Duodenal mucosa (tissue), 2 donors: ENCODE data around the gene GRB10.

Experiments used
- H3K27ac ChIP-seq: one replicate; pipeline ENCODE4 v1.7.0; 2013; ENCODE audit warnings: low read depth, low read length
- H3K27me3 ChIP-seq, 2 donors: one replicate each; pipeline ENCODE4 v1.7.0; 2013; ENCODE audit warnings: low read length in 2 of 2, control low read depth in 1 of 2; ENCODE audit not compliant: insufficient read depth in 2 of 2, control insufficient read depth in 1 of 2
- H3K36me3 ChIP-seq, 2 donors: one replicate each; pipeline ENCODE4 v1.7.0; 2013; ENCODE audit warnings: low read length in 2 of 2, control low read depth in 1 of 2; ENCODE audit not compliant: insufficient read depth in 2 of 2, control insufficient read depth in 1 of 2
- H3K4me1 ChIP-seq, 2 donors: one replicate each; pipeline ENCODE4 v1.7.0; 2013; ENCODE audit warnings: low read length in 2 of 2, control low read depth in 1 of 2; ENCODE audit not compliant: insufficient read depth in 2 of 2, control insufficient read depth in 1 of 2
- H3K4me3 ChIP-seq, 2 donors: one replicate each; pipeline ENCODE4 v1.7.0; 2013; ENCODE audit warnings: low read length in 2 of 2, low read depth in 1 of 2
- H3K9ac ChIP-seq, 2 donors: one replicate each; pipeline ENCODE4 v1.7.0; 2013; ENCODE audit warnings: low read length in 2 of 2, low read depth in 1 of 2
- H3K9me3 ChIP-seq, 2 donors: one replicate each; pipeline ENCODE4 v1.7.0; 2013; ENCODE audit warnings: low read length in 2 of 2, control low read depth in 1 of 2; ENCODE audit not compliant: control insufficient read depth in 1 of 2

GRB10 gene

DNA sequence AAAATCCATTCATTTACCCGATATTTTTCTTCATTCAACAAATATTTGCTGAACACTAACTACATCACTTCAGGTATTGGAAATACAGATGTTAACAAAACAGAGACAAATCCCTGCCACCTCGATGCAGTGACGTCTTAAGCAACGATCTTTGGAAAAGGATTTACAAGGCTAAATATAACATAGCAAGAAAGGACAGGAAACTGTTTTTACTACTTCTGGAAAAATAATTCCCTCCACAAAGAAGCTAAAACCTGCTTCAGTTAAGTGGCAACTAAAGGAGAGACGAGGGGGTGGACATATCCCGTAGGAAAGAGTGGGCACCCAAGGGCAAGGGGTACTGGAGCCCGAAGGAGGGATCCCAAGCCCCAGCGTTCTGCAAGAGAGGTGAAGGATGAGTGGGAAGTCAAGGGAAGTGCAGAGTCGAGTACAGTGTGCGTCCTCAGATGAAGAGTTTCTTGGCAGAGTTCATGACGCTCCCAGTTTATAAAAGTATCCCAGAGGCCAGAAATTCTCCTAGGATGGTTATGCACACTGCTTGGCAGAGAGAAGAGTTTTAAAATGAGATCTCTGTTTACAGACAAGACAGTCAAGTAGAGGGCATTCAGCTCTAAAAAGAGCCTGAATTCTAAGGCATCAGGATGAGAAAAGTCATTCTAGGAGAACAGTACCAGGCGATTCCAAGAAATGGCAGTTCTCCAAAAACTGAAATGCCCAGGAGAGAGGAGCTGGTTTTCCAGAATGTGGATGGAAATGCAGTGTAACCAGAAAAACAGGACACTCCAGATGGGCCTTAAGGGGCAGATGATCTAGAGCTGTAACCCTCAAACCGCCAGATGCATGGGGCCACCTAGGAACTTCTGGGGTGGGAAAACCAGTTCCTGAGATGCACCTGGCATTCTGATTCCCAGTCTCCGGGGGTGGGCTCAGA lies 97.3 kb downstream of the GRB10 start:
- Histone ChIP-seq H3K4me1 (peaks cover 27 to 34% of the 10 kb centered on the region in 2 donors), H3K9ac (no peak overlapping the region), H3K27ac (no peak overlapping the region), H3K9me3 (no peaks in the 10 kb centered on the region), H3K4me3 (no peak overlapping the region), H3K27me3 (no peaks in the 10 kb centered on the region), H3K36me3 (peaks cover 0 to 5% of the 10 kb centered on the region in 2 donors)

GRCh38 chr7:50684713-50685075 lies 98.0 kb downstream of the GRB10 start:
- Histone ChIP-seq H3K9me3 (no peaks in the 10 kb centered on the region), H3K4me3 (no peak overlapping the region), H3K27me3 (no peaks in the 10 kb centered on the region), H3K36me3 (peaks cover 0 to 5% of the 10 kb centered on the region in 2 donors), H3K4me1 (peaks cover 27 to 37% of the 10 kb centered on the region in 2 donors), H3K27ac (peak overlapping the region; percentile 54), H3K9ac (no peak overlapping the region)

DNA sequence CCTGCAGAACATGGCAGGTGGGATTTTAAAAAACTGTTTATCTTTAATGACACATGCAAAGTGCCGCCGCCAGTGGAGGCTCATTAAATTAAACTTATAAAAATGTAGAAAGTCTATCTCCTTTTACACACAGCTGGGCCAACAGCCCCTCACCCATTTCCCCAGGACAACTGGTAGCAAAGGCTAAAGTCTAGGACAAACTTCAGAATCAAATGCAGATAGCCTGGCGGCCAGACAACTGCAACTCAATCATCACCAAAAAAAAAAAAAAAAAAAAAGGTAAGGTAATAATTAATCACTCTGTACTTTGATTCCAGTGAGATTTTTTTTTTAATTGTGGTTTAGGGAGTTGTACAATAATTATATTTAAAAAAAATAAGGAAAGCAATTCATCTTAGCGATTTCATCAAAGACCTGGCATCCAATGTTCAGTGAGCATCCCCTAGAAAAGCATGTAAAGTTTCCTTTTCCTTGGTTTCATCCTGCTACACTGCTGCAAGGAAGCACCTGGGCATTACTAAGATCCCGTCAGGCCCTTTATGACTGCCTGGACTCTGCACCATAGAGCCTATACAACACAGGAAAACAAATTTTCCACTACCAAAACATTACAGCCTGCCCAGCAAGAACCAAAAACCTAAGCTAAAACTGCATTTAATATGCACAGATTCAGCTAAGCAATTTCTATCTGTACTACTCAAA lies 98.5 kb downstream of the GRB10 start:
- Histone ChIP-seq H3K36me3 (peaks cover 0 to 5% of the 10 kb centered on the region in 2 donors), H3K27ac (peak overlapping the region; percentile 54), H3K27me3 (no peaks in the 10 kb centered on the region), H3K4me1 (peaks cover 31 to 42% of the 10 kb centered on the region in 2 donors), H3K9ac (no peak overlapping the region), H3K4me3 (no peak overlapping the region), H3K9me3 (no peaks in the 10 kb centered on the region)

- H3K27me3 ChIP-seq = no peaks in the 10 kb centered on the region
- no peak overlapping the region for H3K27ac ChIP-seq
- no peaks in the 10 kb centered on the region for H3K9me3 ChIP-seq
- peaks cover 37 to 56% of the 10 kb centered on the region in 2 donors for H3K4me1 ChIP-seq
- H3K4me3 ChIP-seq = no peak overlapping the region
- peaks cover 0 to 4% of the 10 kb centered on the region in 2 donors for H3K36me3 ChIP-seq
- H3K9ac ChIP-seq = no peak overlapping the region
These were observed 100.1 kb downstream of the GRB10 start for GRCh38 chr7:50682573-50682972.

DNA sequence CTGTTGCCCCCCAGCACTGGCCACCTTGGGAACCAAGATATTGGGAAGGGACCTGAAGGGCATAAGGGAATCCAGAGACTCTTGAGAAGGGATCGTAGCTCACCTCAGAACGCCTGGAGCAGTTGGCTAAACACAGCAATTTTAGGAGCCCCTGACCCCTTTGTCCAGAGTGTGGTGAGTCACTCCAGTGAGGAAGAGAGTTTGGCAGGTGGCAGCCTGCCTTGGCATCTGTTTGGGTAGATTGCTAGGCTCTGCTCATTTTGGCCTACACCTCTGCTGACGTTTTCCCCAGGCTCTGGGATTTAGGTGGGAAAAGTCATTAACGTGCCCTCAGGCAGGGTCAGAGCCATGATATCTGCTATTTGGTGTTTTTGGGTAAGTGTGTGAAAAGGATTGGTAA lies 100.6 kb downstream of the GRB10 start:
- Histone ChIP-seq H3K36me3 (no peaks in the 10 kb centered on the region), H3K9me3 (no peaks in the 10 kb centered on the region), H3K9ac (peak overlapping the region in 1 of 2 donors; percentile 10), H3K4me1 (peaks cover 42 to 61% of the 10 kb centered on the region in 2 donors), H3K27me3 (no peaks in the 10 kb centered on the region), H3K4me3 (peak overlapping the region in 1 of 2 donors; percentile 37), H3K27ac (no peak overlapping the region)

GRCh38 chr7:50681432-50682045 lies 101.2 kb downstream of the GRB10 start:
- Histone ChIP-seq H3K27me3 (no peaks in the 10 kb centered on the region), H3K27ac (no peak overlapping the region), H3K4me1 (peaks cover 47 to 66% of the 10 kb centered on the region in 2 donors), H3K9me3 (no peaks in the 10 kb centered on the region), H3K36me3 (no peaks in the 10 kb centered on the region), H3K4me3 (peak overlapping the region; percentile 8 to 37), H3K9ac (peak overlapping the region in 1 of 2 donors; percentile 21)

DNA sequence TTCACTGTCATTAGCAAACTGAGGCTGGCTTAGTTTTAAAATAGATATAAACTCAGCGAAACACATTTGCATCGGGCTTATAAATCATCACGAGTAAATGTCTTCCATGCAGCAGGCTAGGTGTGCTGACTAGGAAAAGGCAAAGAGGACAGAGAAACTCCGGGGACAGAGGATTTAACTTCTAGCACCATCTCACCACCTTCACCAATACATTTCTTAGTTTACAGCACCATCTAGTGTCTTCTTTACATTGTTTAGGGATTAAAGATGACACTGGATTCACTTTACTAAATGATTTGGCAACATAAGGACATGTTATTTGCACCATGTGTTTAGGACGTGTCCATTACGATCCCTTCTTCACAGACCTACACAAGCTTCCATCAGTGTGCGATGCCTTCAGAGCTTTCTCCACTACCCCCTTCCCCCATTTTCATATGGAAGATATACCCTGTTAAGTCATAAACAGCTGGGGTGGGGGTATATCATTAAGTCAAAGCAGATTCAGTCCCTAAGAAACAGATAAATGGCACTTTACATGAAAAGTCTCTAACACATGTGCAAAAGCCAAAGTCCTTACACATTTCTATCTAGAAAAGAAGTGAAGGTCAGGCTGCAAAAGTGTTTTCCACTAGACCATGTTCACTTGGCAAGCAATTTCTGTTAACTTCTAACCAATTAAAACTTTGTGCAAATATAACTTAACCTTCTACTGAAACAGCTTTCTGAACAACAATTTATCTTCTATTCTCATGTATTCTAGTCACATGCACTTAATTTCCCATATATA lies 103.3 kb downstream of the GRB10 start:
- no peaks in the 10 kb centered on the region for H3K27me3 ChIP-seq
- no peak overlapping the region for H3K4me3 ChIP-seq
- H3K27ac ChIP-seq = no peak overlapping the region
- H3K36me3 ChIP-seq = peaks cover 0 to 2% of the 10 kb centered on the region in 2 donors
- no peak overlapping the region for H3K9ac ChIP-seq
- no peaks in the 10 kb centered on the region for H3K9me3 ChIP-seq
- H3K4me1 ChIP-seq = peaks cover 44 to 55% of the 10 kb centered on the region in 2 donors

DNA sequence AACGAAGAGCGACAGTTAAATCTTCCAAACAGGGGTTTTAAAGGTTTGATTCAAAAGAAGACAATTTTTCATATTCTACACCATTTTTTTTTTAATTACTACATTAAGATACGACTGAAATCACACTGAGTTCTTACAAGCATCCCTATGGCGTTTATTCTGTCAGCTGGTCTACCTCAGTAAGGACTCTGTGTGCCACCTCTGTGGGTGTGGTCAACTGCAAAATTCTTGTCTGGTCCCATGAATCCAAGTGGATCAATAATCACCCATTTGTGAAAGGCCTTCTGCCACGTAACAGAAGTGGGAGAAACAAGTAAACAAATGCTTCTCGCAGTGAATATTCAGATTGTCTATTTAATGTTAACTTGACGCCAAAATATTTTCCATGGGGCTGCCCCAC lies 104.1 kb downstream of the GRB10 start:
- no peak overlapping the region for H3K27ac ChIP-seq
- peaks cover 42 to 53% of the 10 kb centered on the region in 2 donors for H3K4me1 ChIP-seq
- no peaks in the 10 kb centered on the region for H3K9me3 ChIP-seq
- peaks cover 5 to 9% of the 10 kb centered on the region in 2 donors for H3K36me3 ChIP-seq
- H3K4me3 ChIP-seq = no peak overlapping the region
- H3K9ac ChIP-seq = no peak overlapping the region
- H3K27me3 ChIP-seq = no peaks in the 10 kb centered on the region

GRCh38 chr7:50677638-50677996 lies 105.1 kb downstream of the GRB10 start:
- H3K4me3 ChIP-seq = no peak overlapping the region
- H3K9ac ChIP-seq = no peak overlapping the region
- H3K27me3 ChIP-seq = no peaks in the 10 kb centered on the region
- no peaks in the 10 kb centered on the region for H3K9me3 ChIP-seq
- H3K27ac ChIP-seq = no peak overlapping the region
- peaks cover 6 to 9% of the 10 kb centered on the region in 2 donors for H3K36me3 ChIP-seq
- peaks cover 42 to 53% of the 10 kb centered on the region in 2 donors for H3K4me1 ChIP-seq
